Measurements from ENCODE around the gene UBA3.

- no peak for TF ChIP-seq GATA3 (IDR thresholded peaks at IDR 0.05; ENCODE audit: low read depth, low read length)
- TF ChIP-seq GATA2 (IDR thresholded peaks at IDR 0.05; ENCODE audit: low read depth, low read length), result no peak
These were observed 31.2 kb downstream of the UBA3 start for GRCh38 chr3:69048990-69049389.

Data from SH-SY5Y (cell line).